Left kidney (tissue), 2 donors: ENCODE measurements around the gene ACOXL. TPM values are rescaled to one million over a fixed set of nuclear protein-coding genes. Genes with fewer than 3 reads are reported as not detected.
A peak's percentile ranks its signal among the peaks of the same experiment; 100 is the strongest.

ENCODE experiments used
- DNase-seq: peaks from one replicate; pipeline ENCODE4 v3.0.0-alpha.2; 2013
- polyA plus RNA-seq: library from polyadenylated mRNA; unstranded; fragments of 120-200 nt; gene quantifications from one replicate; pipeline ENCODE4 v1.2.1, GENCODE V29; 2013; ENCODE audit not compliant: insufficient read length

The ACOXL gene
- polyA plus RNA-seq, 1 donor, result 1.1 TPM

- DNase-seq, result peak; percentile 38
These were observed 385.5 kb downstream of the ACOXL start for GRCh38 chr2:111117598-111118480.

DNA sequence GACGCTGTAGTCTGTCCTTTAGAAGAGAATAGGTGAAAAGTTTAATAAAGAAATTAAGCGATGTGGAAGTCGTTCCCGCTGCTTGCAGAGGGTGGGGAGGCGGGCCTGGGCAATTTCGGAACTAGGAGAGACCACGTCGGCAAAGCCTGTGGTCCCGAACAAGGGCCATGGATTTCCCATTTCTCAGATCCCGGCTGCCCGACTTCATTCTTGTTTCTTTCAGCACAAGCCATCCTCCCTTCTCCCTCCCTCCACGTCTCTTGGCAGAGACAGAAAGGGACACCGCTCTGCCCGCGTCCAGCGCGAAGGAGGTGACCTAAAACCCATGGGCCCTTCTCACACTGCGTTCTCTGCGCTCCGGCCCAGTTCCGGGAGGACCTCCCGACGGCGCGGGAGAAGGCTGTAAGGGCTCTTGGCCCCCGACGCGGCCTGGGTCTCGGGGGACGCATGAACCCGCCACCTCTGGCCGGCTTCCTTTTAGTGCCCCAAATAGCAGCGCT lies 386.2 kb downstream of the ACOXL start:
- peak; percentile 25 for DNase-seq

GRCh38 chr2:111118981-111119821 lies 386.8 kb downstream of the ACOXL start:
- peak; percentile 15 for DNase-seq

DNA sequence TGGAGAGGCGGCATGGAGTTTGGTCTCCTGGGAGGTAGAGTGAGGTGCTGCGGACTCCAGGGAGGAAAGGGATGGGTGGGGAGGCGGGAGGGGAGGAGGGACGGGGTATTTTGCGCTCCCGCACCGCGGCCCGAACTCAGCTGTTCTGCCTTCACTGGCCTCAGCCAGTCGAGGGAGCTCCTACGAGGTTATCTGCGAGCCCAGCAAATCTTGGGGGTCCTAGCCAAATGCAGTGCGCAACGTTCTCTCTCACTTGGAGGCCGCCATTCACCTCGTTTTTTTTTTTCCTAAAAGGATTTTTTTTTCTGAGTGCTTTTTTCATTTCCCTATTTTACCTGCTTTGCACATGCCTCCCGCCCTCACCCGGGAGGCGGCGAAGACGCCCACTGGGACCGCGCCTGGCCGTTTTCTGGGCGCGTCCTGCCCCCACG lies 387.5 kb downstream of the ACOXL start:
- DNase-seq, result peak; percentile 7

- DNase-seq, result peak; percentile 88
These were observed 388.1 kb downstream of the ACOXL start, which contains the start of gene BCL2L11 for GRCh38 chr2:111120253-111121027. Gene BCL2L11 (plus strand): TSS chr2:111120914. CDS start chr2:111123746, 2,832 bp downstream.

- DNase-seq, result peak; percentile 47
These were observed 388.9 kb downstream of the ACOXL start for GRCh38 chr2:111121028-111121827.

DNA sequence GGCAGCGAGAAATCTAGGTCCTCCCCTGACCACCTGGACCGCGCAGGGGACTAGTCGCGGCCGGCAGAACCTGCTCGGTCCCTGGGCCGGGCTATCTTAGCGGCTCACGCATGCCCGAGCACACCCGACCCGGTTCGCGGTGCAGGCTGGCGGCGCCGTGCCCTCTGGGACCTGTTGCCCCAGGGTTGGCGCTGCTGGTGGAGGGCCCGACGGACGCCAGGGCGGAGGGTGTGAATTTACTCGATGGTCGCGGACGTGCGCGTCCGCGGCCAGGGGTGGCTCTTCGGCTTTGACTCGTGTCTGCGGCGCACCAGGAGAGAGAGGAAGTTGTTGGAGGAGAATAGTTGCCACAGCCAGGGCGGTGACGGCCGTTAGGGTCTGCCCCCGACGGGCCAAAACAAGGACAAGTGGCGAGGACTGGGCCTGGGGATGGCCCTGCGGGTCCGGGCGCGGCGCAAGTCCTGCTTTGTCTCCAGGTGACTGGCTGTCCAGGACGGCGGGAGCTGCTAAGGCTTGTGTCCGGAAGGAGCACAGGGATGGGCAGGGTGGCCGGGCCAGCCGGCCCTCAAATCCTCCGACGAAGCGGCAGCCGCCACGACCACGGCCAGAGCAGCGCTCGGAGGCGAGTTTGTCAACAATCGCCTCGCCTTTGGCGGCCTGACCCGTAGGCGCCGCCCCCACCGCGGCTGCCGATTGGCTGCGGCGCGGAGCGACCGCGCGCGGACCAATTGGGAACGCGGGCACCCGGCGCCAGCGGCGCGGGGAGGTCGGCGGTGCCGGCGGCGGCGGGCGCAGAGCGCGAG lies 389.7 kb downstream of the ACOXL start:
- DNase-seq, result peak; percentile 86

DNA sequence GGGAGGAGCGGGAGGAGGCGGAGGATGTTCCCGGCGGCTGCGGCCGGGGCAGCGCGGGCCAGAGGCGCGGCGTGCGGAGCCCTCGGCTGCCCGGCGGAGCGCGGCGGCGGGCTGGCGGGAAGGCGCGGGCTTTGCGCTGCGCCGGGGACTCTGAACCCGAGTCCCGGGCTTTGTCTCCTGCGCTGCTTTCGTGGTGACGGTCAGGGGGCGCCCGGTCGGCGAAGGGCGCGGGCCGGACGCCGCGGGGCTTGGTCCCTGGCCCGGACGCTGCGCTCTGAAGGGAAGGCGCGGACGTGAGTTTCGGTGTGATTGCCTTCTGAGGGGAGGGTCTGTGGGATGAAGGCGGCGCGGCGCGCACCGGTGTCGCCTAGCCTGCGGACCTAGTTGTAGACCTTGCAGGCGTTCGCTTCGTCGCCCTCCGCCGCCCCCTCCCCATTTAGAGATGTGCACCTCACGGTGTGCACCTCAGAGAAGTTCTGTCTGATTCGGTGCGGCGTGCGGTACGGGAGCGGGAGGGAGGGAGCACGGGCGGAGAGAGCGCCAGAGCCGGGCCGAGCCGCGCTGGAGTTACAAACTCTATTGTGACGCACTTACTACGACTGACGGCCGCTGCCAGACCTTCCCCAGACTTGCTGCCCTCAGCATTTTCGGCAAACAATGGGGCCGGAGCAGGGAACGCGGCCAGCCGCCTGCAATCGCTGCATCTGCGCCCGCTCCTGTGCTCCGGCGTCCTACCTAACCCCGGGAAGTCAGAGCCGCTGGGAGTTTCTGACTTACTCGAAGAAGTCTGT lies 390.5 kb downstream of the ACOXL start:
- DNase-seq, result peak; percentile 51

DNA sequence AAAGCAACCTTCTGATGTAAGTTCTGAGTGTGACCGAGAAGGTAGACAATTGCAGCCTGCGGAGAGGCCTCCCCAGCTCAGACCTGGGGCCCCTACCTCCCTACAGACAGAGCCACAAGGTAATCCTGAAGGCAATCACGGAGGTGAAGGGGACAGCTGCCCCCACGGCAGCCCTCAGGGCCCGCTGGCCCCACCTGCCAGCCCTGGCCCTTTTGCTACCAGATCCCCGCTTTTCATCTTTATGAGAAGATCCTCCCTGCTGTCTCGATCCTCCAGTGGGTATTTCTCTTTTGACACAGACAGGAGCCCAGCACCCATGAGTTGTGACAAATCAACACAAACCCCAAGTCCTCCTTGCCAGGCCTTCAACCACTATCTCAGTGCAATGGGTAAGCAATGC lies 391.4 kb downstream of the ACOXL start:
- no peak for DNase-seq

DNA sequence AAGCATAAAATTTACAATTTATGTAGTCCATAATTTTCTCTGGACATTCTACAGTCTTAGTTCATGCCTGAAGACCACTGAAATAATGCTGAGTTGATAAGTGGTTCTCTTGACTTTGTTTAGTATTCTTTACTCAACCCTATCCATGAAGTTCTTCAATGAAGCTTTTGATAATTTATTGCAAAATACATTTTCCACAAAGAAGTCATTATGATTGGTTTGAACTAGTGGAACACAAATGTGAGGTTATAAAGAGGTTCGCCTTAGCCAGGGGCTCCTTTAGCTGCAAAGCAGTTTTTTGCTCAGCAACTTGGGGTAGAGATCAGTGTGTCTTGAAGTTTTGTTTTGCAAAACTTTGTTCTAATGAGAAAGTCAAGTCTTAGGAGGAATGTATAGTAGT lies 394.2 kb downstream of the ACOXL start:
- DNase-seq, result no peak

GRCh38 chr2:111127351-111127750 lies 395.0 kb downstream of the ACOXL start:
- no peak for DNase-seq

DNA sequence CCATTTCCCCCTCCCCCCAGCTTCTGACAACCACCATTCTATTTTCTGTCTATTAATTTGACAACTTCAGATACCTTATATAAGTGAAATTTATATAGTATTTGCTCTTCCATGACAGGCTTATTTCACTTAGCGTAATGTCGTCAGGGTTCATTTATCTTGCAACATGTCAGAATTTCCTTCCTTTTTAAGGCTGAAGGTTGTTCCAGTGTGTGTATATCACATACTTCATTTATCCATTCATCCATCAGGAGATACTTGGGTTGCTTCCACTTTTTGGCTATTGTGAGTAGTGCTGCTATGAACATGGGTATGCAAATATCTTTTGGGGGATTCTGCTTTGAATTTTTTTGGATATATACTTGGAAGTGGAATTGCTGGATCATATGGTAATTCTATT lies 395.7 kb downstream of the ACOXL start:
- no peak for DNase-seq

GRCh38 chr2:111133603-111134002 lies 401.2 kb downstream of the ACOXL start:
- no peak for DNase-seq

DNA sequence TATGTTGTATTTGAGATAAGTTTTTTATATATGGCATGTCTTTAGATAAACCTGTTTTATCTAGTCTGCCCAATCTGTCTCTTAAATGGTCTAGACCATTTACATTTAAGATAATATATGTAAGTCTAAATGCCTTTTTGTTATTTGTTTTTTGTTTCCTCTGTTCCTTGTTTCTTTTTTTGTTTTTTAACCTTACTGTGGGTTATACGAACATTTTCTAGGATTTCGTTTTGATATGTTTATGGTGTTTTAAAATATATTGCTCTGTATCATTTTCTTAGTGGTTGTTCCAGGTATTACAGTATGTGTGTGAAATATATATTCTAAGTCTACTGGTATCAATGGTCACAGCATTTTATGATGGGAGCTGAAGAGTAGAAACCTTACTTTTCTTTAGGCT lies 401.7 kb downstream of the ACOXL start:
- no peak for DNase-seq

DNA sequence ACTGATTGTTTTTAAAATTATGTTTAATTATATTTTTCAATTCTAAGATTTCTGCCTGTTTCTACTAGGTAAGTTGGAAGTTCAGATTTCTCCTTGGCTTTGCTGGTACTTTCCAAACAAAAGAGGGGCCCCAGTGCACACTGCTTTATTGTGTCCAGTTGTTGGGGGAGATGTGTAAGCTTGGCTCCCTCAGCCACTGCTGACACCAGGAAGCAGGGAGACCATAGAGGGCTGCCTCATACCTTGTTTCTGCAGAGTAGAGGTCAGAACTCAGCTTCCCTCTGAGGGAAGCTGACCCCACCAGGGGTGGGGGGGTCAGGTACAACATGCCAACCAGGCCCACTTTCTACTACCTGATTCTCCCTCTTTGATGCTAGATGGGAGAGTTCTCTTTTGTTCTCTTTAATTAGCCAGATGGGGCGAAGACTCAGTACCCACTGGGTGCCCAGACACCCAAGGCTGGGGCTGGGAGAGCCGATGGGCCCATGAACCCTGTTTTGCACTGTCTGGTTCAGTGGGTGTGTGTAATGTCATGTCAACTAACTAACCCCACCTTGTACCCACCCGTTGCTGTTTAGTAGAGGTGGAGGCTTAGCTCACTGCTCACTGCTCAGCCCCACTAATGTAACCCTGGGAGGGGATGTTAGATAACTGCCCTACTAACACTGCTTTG lies 403.0 kb downstream of the ACOXL start:
- no peak for DNase-seq

DNA sequence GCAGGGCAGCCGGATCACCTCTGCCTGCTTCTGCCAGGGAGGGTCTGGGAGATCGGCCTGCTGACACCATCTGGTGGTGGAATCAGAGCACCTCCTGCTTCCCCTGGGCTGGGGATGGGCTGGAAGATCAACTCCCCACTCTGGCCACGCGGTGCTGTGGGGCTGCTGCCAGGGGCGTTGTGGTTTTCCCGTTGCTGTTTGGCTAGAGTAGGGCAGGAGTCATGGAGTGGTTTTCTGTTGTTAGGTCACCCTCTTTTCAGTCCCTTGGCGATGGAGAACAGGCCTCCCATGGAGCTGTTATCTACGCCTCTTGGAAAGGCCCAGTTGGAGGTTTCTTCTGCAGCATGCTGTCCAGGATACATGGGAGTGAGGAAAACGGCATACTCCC lies 403.5 kb downstream of the ACOXL start:
- DNase-seq, result no peak

GRCh38 chr2:111138839-111139238 lies 406.5 kb downstream of the ACOXL start:
- DNase-seq, result no peak

- no peak for DNase-seq
These were observed 407.4 kb downstream of the ACOXL start for GRCh38 chr2:111139637-111140317.
